Dedifferentiated amniotic fluid mesenchymal stem cell (primary cell): Measurements from ENCODE around the gene POU2AF1.

Experiments
- DNase-seq: peaks from one replicate; pipeline ENCODE4 v3.0.0-alpha.2; 2016; ENCODE audit errors: extremely low spot score

The POU2AF1 gene

DNA sequence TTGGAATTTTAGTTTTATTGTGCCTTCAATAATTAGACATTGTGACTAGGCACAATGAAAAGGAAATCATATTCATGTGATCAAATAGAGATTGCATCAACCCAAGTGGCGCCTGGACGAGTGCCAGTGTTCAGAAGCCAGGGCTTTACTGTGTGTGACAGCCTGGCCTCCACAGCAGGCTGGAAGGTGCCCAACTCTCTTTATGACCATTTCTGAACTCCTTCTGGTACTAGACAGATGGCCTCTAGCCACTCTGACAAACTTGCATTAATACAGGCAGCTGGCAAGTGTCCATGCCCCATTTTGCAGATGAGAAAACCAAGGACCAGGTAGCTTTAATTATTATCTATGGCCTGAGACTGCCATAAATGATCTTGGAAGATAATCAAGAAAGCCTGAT is 8.3 kb upstream of the POU2AF1 start:
- DNase-seq = no peak

DNA sequence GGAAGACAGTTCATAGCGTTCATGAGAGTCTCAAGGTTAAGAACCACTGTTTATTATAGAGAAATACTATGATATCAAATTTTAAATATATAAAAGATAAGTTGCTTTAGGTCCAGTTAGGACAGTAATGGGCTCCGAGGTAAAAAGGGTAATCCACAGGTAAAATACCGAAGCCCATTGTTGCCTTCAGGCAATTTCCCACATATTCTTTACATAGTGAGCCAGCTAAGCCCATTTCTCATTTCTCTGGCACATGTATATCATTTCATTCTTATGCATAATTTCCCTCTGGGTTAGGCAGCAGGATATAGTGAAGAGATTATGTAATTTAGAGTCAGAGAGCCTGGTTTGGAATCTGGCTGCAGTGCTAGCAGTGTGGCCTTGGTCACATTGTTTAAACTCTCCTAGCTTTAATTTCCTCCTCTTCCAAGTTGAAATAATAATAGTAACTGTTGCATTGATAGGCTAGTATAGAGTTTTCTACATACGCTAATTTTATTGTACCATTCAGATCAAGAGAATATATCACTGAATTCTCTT is 7.6 kb upstream of the POU2AF1 start:
- no peak for DNase-seq

DNA sequence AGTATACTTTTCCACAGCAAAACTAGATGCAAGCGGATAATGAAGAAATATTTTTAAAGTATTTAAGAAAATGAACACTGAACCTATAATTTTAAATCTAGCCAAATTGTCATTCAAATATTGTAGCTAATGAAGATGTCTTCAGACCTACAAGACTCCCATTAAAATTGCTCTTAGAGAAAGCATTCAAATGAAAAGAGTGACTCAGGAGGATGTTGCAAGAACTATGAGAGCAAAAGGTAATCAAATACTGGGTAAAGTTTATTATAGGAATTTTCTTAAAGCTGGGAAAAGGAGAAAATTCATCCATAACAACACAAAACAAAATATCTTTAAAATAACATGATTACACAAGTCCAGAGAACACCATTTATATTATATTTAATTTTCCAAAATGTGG is 5.4 kb upstream of the POU2AF1 start:
- no peak for DNase-seq

DNA sequence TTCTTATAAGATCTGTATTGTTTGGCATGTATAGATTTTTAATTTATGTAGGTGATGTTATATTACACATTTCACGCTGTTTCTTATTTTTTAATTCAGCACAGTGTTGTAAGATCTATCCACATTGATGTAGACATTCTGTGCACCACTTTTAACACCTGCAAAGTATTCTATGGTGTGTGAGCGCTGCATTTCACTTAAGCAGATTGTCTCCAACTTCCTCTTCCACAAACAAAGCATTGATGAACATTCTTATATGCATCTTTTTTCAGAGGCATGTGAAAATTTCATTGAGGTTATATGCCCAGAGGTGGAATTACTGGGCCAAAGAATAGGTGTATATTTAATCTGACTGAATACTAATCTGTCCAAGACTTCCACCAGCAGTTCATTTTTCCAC is 3.4 kb upstream of the POU2AF1 start:
- no peak for DNase-seq

DNA sequence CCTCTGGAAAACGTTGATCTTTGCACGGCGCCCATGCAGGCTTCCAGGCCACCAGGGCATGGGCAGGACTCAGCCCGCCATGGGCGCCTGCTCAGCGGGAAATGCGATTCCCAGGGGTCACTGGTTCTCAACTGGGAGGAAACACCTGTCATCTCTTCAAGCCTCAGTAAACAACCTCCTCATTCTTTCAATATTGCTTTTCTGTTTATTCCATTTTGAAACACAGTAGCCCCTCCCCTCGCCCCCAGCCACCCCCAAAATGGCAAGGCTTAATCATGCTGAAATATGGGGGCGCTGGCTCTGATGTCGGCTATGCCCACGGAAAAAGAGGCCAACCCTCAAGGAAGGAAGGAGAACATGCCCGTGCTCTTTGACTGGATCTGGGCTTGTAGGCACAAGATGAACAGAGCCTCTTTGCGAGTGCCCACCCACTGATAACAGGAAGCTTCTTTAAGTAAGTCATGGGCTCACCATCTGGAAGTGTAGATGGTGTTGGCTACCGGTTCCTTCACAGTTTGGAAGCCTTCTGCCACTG is 594 bp upstream of the POU2AF1 start:
- DNase-seq = no peak

DNA sequence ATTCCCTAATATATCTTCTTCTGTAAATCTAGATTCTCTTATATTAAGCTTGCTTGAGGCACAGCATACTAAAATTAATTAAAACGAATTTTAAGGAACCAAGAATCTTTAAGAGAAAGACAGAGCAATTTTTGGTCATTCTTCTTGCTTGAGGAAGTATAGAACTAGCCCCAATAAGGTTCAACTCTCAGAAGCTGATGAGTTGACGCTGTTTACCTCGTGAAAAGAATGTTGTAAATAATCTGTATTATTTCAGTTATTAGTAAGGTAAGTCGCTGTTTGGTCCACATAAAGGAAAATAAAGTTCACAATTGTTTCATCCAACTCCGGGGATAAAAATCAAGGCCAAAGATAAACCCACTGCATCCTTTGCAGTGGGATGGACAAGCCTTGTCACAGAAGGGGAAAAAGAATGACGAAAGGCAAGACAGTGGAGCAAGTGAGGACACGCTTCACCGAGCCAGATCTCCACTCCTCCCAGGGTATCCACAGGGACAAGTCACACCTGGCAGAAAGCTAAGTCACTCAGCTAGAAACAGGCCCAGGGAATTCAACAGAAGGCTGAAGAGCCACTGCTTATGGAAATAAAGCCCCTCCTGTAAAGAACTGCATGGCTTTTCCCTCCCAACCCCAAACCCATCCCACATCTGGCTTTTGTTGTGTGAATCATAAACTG is 752 bp downstream of the POU2AF1 start:
- DNase-seq = no peak

DNA sequence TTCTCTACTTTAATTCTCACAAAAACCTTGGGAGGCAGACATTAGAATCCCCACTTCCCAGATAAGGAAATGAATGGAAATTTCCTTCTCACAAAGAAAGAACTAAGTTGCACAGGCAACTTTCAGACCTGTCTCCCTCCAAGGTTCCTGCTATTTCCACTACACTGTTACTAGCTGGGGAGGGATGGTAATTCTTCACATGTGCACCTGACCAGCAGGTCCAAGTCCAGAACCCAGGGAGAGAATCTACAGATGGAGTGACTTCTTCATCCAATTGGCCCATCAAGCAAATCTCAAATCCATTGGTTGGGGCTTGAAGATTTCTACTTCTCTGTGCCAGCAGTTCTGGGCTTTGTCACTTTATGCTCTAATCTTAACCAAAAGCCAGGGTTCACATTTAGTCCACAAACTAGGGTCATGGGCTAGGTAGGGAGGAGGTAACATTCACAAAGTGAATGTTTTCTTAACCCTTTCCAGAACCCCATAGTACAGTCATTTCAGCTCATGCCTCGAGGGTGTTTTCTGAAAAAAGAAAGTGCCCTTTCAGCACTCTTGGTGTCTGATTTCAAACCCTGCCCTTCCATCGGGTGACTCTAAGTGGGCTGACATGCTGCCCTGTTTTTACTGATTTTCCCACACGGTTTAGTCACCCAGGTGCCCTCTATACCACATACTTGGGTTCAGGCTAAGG is 2.7 kb downstream of the POU2AF1 start:
- no peak for DNase-seq

DNA sequence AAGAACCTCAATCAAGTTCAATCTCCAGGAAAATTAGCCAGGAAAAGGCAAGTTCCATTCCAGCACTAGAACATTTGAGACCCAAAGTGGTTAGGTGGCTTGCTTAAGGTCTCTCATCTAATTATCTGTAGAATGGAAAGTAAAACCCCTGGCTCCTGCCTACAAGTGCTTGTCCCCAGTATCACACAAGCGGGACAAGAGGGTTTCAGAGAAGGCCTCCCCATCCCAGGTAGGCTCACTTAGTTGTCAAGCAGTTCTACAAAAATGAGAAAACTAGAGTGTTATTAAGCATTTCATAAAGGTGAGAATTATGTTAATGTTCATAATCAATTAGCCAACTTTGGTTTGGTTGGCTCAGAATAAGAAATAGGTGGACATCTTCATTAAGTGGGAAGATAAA is 5.5 kb downstream of the POU2AF1 start:
- DNase-seq = no peak

DNA sequence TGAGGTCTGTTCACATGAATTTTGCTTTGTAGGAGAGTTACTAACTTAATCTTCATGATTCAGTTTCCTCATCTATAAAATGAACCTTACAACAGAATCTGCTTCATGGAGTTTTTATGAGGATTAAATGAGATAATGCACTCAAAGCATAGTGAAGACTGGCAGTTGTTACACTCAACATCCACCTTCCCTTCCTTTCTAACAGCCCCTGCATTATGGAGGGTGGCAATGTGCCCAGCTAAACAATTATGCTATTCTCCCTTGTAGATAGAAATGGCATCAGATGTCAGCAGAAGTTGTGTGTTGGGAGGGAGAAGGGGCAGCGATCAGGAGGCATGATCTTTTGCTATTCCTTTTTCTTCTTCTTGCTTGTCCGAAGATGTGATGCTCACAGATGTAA is 6.5 kb downstream of the POU2AF1 start:
- DNase-seq = no peak

DNA sequence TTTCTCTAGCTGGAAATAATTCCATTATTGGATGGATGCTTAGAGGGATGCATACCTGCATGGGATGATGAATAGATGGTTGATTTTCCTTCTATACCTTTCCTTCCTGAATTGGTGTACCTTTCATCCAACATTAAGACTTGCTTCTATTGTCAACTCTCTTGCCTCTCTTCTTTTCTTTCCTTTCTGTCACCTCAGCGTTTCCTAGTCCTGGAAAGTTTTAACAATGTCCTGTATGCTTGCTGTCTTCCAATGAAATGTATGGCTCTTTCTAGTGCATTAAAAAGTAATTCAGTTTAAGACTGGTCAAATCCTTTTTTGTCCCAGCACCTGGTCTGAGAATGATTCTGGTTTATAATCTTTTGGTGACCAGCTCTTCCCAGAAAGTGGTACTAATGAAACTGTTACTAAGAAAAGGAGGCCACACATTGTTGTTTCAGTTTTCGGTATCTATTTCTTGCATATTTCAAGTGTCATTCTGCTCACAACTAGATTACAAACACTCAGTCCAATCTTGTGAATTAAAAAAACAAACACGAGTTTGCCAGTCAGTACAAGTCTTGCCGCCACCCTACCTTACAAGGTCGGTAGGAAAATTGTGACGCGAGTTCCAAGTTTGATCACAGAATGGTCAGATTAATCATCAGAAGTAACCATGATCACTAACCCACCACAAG is 8.0 kb downstream of the POU2AF1 start:
- DNase-seq = no peak

DNA sequence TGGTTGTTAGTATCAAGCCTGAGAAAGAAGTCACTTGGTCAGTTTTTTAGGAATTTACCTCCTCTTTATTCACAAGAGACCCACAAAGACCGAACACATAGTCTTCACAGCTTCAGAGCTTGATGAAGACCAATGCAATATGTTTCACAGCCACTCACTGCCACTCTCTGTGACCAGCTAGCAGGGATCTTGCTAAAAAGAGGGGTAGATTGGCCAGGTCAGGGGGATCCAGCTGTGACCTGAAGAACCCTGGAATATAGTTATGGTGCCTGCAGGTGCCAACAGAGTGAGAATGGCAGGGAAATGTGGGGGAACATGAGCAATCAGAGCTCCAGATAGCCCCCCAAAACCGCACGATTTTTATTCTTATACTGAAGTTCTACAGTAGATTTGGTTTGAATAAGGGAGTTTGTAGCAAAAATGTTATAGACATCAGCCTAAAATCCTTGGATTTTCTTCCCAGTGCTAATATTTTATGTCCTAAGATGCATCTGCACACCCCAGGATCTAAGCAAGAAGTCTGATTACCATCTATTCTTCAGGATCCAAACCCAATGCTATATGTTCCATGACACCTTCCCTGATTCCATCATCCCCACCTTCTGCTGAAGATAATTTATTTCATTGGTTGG is 8.7 kb downstream of the POU2AF1 start:
- no peak for DNase-seq

DNA sequence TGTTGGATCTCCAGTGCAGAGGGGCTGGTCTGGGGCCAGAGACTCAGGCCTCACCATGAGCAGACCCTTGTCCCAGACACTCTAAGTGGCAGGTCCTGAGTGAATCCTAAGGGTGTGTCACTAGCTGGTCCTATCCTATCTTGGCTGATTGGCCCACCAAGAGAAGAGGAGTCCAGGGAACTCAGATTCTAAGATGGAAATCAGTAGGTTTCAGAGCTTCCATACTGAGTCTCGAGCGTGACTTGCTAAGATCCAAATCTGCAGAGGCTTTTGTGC is 10.9 kb downstream of the POU2AF1 start:
- DNase-seq = no peak

DNA sequence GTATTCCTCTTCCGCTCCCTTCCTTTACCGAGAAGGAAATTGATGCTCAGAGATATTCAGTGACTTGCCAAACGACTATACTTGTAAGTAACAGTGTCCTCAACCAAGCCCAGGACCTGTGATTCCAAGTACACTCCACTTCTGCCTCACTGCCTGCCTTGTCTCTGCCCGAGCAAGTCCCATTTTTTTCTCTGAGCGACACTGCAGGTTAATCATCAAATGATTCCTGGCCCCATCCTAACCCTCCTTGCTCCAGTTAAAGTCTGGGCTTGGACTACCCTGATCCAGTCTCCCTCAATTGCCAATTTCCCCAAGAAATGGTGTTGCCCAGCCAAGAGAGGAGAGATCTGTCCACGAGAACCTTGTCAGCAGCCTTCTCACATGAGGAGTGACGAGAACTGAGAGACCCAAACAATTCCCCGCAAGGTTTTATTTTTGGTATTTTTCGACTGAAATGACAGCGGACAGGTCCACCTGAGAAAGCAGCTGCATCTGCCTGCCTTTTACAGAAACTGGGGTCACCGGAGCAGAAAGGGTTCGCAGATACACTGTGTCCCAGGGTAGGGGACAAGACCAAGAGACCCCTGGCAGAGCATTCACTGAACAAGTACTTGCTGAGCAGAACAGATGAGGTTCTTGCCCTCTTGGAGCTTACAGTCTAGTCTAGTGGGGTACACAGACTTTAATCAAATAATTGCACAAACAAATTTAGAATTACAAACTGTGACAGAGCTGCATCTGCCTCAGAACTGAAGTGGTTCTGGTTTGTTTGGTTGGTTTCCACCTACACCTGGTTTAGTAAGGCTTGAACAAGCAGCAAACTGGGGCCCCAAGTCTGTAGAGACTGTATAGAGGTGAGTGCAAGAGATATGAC is 11.4 kb downstream of the POU2AF1 start:
- DNase-seq = no peak

DNA sequence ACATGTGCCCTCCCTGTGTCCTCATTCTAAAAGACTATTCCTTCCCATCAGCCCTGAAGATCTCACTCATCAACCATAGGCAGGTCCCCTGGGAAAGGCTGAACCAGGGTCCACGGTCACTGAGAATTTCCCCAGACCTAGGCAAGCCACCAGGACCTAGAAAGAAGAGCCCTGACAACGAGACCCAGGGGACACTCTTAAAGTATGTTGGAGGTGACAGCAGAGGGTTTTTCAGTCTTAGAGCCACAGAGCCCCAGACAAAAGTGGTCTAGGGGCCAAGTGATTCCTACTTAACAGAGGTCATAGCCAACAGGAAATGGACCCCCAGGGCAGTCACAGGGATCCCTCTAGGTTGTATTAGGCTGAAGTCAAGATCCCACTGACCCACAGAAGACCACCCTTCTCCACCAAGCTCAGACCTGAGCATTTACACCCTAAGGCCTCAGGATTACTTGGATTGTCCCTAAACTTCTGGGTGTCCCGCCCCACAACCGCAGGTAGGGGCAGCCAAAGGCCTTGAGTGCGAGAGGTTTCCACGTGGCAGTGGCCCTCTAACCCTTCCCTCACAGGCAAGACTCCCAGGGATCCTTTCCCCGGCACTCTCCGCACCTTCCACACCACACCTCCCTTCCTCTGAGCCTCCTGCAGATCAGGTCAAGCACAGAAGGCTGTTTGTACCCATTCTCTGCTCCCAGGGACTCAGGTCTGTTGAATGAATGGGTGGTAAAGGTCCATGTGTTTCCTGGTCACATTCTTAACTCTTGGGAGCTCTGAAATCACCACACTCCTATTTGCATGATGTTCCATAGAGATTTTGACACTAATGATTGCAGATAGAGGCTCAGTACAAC is 12.3 kb downstream of the POU2AF1 start:
- DNase-seq = no peak

DNA sequence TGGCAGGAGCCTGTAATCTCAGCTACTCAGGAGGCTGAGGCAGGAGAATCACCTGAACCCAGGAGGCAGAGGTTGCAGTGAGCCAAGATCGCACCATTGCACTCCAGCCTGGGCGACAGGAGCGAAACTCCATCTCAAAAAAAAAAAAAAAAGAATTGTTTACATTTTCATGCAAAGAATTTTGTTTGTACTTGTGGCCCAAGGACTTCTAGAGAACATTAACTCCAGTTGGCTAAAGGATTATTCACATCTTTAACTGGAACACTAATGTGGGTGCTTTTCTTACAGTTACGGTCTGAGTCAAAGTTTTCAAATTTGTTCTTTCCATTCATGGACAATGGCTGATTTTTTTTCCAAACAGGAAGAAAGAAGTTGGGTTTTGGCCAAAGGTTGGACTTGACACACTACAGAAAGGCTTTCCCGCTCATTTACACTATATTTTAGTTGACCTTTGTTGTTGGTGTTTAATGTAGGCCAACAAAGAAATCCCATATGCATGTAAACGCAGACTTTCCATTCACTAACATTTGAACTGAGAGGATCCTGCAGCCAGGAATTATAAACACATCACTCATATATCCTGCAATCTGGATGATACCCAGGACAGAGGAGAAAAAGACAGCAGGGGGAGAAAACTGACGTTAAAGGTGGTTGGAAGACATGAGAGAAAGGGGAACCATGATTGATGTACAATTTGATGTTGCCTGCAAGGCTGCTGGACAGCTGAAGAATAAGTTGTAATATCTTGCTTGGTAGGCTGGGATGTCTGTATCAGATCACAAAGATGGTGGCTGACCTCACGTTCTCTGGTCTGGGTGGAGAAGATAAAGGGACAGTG is 13.1 kb downstream of the POU2AF1 start:
- no peak for DNase-seq

DNA sequence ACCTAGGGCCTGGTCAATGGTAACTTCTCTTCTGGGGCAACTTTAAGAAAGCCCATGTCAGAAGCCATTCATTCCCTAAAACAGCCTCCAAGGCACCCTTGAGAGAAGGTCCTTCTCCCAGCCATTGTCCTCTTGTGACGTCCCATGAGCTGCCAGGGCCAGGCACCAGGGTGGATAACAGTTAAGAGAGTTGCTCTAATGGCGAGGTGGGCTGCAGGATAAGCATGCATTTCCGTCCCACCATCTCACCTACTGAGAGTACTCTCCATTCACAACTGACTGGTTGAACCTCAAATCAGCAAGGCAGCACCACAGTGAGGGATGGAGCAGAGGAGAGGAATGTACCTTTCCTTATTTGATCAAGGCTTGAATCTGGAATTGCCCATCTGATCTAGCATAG is 14.6 kb downstream of the POU2AF1 start:
- DNase-seq = no peak

DNA sequence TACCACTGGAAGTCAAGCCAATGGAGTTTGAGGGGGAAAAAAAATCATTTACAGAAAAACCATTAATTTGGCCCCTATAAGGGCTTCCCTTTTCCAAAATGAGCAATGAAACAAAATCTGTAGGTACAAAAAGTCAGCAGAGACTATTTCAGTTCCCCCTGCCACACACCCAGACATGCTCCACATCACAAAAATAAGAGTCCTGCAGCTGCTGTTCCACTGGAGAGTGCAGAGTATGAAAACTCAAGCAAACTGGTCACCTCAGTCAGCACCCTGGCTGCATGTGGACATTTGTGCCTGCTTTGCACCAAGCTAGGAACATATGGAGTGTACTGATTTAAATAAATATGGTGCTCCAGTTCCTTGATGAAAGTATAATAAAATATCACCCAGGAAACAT is 15.1 kb downstream of the POU2AF1 start:
- no peak for DNase-seq

DNA sequence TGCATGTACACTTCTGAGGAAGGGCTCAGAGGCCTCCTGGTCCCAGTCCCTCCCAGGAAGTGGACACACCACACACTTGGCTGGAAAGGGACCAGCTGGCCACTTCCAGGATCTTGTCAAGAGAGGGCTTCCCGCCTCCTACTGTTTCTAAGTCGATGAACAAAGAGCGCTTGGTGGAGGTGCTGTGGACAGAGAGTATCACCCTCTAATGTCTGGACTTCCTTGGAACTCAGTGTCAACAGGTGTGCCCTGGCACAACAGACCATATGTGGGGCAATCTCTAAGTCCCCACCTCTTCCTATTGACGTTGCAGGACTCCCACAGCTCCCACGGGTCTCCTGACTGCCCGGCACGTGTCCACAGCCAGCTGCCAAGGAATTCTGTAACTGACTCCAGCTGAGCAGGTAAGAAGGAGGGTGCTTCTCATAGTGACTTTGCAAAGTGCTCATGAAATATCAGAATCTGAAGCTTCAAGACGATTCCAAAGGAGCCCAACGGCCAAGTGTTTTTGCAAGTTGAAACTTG is 16.1 kb downstream of the POU2AF1 start:
- DNase-seq = no peak

DNA sequence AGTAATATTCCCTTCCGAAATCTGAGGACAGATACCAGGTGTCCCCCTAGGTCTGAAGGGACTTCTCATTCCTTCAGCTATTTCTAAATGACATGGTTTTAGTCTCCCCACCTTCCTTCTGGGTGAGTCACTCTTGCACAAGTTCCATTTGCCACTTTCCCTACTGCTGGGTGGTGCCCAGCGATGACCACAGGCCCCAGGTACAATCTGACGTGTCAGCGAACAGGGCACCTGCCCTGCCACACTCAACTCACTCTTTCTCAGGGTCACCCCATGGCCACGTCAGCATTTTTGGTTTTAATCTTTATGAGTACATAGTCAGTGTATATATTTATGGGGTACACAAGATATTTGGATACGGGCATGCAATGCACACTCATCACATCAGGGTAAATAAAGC is 17.2 kb downstream of the POU2AF1 start:
- DNase-seq = no peak
